Amniotic stem cell (primary cell): Measurements from ENCODE around the gene LENG8.

Source experiments
- DNase-seq: peaks from one replicate; lab custom pipeline; 2025; lab: John Stamatoyannopoulos, UW

The LENG8 gene

GRCh38 chr19:54448774-54449700 lies at the start of gene LENG8:
Gene LENG8, plus strand, starts transcription at chr19:54449199. Its CDS starts 2,146 bp downstream, at chr19:54451345.
- DNase-seq: peak; percentile 98

GRCh38 chr19:54400913-54401312 lies 48.1 kb upstream of the LENG8 start:
- DNase-seq: no peak

GRCh38 chr19:54403054-54403453 lies 45.9 kb upstream of the LENG8 start:
- DNase-seq: no peak

GRCh38 chr19:54405628-54406027 lies 43.4 kb upstream of the LENG8 start:
- DNase-seq: no peak

GRCh38 chr19:54407780-54408179 lies 41.2 kb upstream of the LENG8 start:
- no peak for DNase-seq

- no peak for DNase-seq
Measured at GRCh38 chr19:54408456-54409026, 40.5 kb upstream of the LENG8 start.

- DNase-seq: no peak
Measured at GRCh38 chr19:54411033-54411432, 38.0 kb upstream of the LENG8 start.

- DNase-seq: no peak
Measured at GRCh38 chr19:54412877-54413276, 36.1 kb upstream of the LENG8 start.

- no peak for DNase-seq
Measured at GRCh38 chr19:54414156-54414555, 34.8 kb upstream of the LENG8 start.

GRCh38 chr19:54415208-54415900 lies 33.6 kb upstream of the LENG8 start, which contains the start of gene TTYH1:
Gene TTYH1, plus strand, starts transcription at chr19:54415464. Its CDS starts 89 bp downstream, at chr19:54415553.
- DNase-seq: no peak

- DNase-seq: no peak
Measured at GRCh38 chr19:54415901-54416673, 32.9 kb upstream of the LENG8 start.

GRCh38 chr19:54416695-54417491 lies 32.1 kb upstream of the LENG8 start:
- DNase-seq: no peak

GRCh38 chr19:54418030-54418929 lies 30.7 kb upstream of the LENG8 start:
- no peak for DNase-seq

- DNase-seq: no peak
Measured at GRCh38 chr19:54418930-54419800, 29.8 kb upstream of the LENG8 start.

- DNase-seq: no peak
Measured at GRCh38 chr19:54420068-54420382, 29.0 kb upstream of the LENG8 start.

- DNase-seq: no peak
Measured at GRCh38 chr19:54420383-54421168, 28.4 kb upstream of the LENG8 start.

- no peak for DNase-seq
Measured at GRCh38 chr19:54421169-54421516, 27.9 kb upstream of the LENG8 start.

- DNase-seq: no peak
Measured at GRCh38 chr19:54421521-54421920, 27.5 kb upstream of the LENG8 start.
